PC-9 (cell line): Measurements from ENCODE around the gene KCNE1.

Source experiments
- EZH2 ChIP-seq: fragments of 200-600 bp; sonication (generic); IDR thresholded peaks from 2 replicates; pipeline ENCODE4 v1.8.0; 2017; ENCODE audit warnings: antibody characterized with exemption, low read depth
- TF ChIP-seq, protein P1 (sequence below): fragments of 200-600 bp; sonication (generic); conservative IDR thresholded peaks from 2 replicates; pipeline ENCODE4 v1.6.1; 2017; ENCODE audit warnings: mixed run types, antibody characterized with exemption, mild to moderate bottlenecking, moderate library complexity

DNA sequence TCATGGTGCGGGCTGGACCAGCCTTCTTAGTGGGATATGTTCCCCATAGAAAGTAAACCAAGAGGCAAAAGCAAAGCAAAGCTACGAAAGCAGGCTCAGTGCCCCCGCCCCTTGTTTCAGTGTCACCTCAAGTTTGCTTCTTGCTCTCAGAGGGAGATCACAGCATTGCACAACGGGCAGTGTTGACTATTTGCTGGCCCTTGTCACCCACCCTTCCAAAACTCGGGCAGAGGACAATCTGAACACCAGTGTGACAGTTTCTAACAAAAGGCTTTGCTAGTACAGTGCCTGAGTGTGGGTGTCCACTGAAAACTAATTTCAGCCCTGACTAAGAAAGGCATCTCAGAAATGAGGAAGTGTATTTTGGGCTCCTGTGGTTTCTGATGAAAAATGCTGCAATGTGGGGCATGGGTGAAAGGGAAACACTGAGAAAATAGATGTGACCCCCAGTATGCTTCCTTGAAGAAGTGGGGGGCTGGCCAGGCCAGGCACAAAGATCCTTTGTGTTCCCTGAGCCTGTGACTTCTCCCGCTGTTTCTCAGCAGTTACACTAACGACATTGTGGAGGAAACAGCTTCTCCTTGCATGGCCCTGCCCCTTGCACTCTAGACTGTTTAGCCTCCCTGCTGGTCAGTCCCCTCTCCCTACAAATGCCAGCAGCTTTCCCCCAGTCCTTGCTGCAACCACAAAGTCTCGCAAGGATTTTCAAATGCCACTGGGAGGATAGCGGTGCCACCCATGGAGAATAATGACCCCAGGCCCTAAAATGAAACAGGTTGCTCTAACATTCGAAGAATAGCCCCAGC, 33.3 kb upstream of the KCNE1 start:
- TF ChIP-seq, protein P1, sequence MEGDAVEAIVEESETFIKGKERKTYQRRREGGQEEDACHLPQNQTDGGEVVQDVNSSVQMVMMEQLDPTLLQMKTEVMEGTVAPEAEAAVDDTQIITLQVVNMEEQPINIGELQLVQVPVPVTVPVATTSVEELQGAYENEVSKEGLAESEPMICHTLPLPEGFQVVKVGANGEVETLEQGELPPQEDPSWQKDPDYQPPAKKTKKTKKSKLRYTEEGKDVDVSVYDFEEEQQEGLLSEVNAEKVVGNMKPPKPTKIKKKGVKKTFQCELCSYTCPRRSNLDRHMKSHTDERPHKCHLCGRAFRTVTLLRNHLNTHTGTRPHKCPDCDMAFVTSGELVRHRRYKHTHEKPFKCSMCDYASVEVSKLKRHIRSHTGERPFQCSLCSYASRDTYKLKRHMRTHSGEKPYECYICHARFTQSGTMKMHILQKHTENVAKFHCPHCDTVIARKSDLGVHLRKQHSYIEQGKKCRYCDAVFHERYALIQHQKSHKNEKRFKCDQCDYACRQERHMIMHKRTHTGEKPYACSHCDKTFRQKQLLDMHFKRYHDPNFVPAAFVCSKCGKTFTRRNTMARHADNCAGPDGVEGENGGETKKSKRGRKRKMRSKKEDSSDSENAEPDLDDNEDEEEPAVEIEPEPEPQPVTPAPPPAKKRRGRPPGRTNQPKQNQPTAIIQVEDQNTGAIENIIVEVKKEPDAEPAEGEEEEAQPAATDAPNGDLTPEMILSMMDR, result no peak
- TF ChIP-seq EZH2, result no peak
